Heart left ventricle (tissue), 13 donors: Measurements from ENCODE around the gene IDH2.

ENCODE experiments used
- POLR2A ChIP-seq, 2 donors: fragments of 450-650 bp; IDR thresholded peaks; one replicate each; pipeline ENCODE4 v1.6.1; 2017; ENCODE audit warnings: antibody characterized with exemption in 2 of 2, mild to moderate bottlenecking in 2 of 2, moderate library complexity in 2 of 2
- TF ChIP-seq, protein P1 (sequence below), 12 donors: fragments of 200-600 bp; sonication (generic) in 4 of 12; IDR thresholded peaks; one replicate each; pipeline versions ENCODE4 v1.5.0 to v1.8.0; 2018 to 2022; ENCODE audit warnings: antibody characterized with exemption in 12 of 12, mild to moderate bottlenecking in 5 of 12
- donor health status: ischemic (EF 13 %, LVEDD 7.1; RV severe dilation, severe dysfunction).
- donor health status: DM: no; HTN: yes; CAD: no.
- donor health status: DM: no; HTN: no; CAD: no.
- donor health status: ischemic (EF 25% LVEDD 6.9; RV normal size, moderate dysfunction).
- donor health status: ischemic (EF 25% LVEDD 5.7; RV mildly dilated, moderate dysfunction).
- donor health status: ischemic (EF 35%, LVEDD 5.7; RV mildly dilated, moderate dysfunction).
- donor health status: nonischemic (EF 11% LVEDD 7.7; RV severe dilation, severe dysfunction).
- donor health status: DM: yes; HTN: yes; CAD: no.
- donor health status: PGD.
- donor health status: ischemic (EF 29% LVEDD 5.4; RV normal size, mild dysfunction).
- donor health status: nonischemic (EF 23%, LVEDD 6.1; RV moderate dilation, normal function).

DNA sequence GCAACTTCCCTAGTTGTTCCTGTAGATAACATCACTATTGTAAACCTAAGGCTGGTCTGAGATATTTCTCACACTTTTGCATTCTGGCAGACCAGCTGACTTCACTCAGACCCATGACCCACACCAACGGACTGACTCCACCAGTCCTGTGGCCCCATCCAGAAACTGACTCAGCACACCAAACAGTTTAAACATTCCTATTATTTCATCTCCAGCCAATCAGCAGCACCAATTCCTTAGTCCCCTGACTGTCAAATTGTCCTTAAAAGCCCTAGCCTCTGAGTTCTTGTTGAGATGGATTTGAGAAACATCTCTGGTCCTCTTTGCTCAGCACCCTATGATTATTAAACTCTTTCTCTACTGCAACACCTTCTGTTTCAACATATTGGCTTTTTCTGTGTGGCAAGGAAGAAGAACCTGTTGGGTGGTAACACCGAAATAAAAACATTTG lies 12.2 kb upstream of the IDH2 start:
- TF ChIP-seq, protein P1, sequence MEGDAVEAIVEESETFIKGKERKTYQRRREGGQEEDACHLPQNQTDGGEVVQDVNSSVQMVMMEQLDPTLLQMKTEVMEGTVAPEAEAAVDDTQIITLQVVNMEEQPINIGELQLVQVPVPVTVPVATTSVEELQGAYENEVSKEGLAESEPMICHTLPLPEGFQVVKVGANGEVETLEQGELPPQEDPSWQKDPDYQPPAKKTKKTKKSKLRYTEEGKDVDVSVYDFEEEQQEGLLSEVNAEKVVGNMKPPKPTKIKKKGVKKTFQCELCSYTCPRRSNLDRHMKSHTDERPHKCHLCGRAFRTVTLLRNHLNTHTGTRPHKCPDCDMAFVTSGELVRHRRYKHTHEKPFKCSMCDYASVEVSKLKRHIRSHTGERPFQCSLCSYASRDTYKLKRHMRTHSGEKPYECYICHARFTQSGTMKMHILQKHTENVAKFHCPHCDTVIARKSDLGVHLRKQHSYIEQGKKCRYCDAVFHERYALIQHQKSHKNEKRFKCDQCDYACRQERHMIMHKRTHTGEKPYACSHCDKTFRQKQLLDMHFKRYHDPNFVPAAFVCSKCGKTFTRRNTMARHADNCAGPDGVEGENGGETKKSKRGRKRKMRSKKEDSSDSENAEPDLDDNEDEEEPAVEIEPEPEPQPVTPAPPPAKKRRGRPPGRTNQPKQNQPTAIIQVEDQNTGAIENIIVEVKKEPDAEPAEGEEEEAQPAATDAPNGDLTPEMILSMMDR (IDR thresholded peaks at IDR 0.05) = no peak
- TF ChIP-seq POLR2A (IDR thresholded peaks at IDR 0.05) = no peak
